ENCODE results near the gene ACTR8. TPM values are rescaled to one million over a fixed set of nuclear protein-coding genes. Genes with fewer than 3 reads are reported as not detected.
A peak's percentile ranks its signal among the peaks of the same experiment; 100 is the strongest.

The ACTR8 gene
- total and polyA plus RNA-seq, 10 donors = 10.5 to 33.7 (median 22.9) TPM

GRCh38 chr3:53884623-53885022 is 2.7 kb upstream of the ACTR8 start:
- intact Hi-C loops (cut with DNase I; ENCODE audit: low total_unique reads) = no loop called here
- 91 to 97% (median 96%) methylated on average over 11 of the region's 11 CpGs for WGBS, 5 donors
- Histone ChIP-seq H3K4me1 (peaks cover 16 to 57% (median 34%) of the 10 kb centered on the region in 6 donors), H3K4me3 (no peak overlapping the region), H3K9me3 (no peaks in the 10 kb centered on the region), H3K36me3 (peaks cover 2 to 59% (median 43%) of the 10 kb centered on the region in 6 donors), H3K27ac (no peak overlapping the region), H3K27me3 (replicated peaks in 1 of 7) (no peaks in the 10 kb centered on the region)
- no peak for DNase-seq
- no peak for TF ChIP-seq POLR2AphosphoS5 (IDR thresholded peaks at IDR 0.05)
- no peak for TF ChIP-seq POLR2A (IDR thresholded peaks at IDR 0.05)
- no peak for TF ChIP-seq CTCF (IDR thresholded peaks at IDR 0.05 in 8 of 11, conservative IDR thresholded peaks at IDR 0.05 in 3 of 11)

DNA sequence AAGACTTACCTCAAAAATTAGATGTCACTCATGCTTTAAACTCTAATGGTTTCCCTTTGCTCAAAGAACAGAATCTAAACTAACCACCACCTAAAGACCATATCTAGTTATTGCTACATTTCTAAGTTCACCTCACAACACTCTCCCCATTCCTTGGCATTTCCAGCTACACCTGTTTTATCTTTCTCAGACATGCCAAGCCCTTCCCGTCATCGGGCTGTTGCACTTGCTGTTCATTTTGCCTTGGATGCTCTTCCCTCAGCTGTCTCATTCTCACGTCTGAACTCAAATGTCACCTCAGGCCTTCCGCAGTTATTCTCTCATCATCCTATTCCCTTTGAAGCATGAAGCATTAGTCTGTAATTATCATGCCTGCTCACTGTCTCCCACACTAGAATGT is 1.1 kb upstream of the ACTR8 start:
- DNase-seq = no peak
- WGBS, 5 donors = 92 to 96% (median 94%) methylated on average over 4 of the region's 4 CpGs
- TF ChIP-seq CTCF (IDR thresholded peaks at IDR 0.05 in 8 of 11, conservative IDR thresholded peaks at IDR 0.05 in 3 of 11) (no peak), POLR2A (IDR thresholded peaks at IDR 0.05) (no peak), POLR2AphosphoS5 (IDR thresholded peaks at IDR 0.05) (no peak)
- Histone ChIP-seq H3K4me1 (peaks cover 11 to 47% (median 20%) of the 10 kb centered on the region in 6 donors), H3K36me3 (peaks cover 2 to 70% (median 54%) of the 10 kb centered on the region in 6 donors), H3K9me3 (no peaks in the 10 kb centered on the region), H3K27ac (no peak overlapping the region), H3K4me3 (no peak overlapping the region), H3K27me3 (replicated peaks in 1 of 7) (no peaks in the 10 kb centered on the region)
- intact Hi-C loops (cut with DNase I; ENCODE audit: low total_unique reads) = no loop called here

- intact Hi-C loops (cut with DNase I; ENCODE audit: low total_unique reads) = no loop called here
- H3K9me3 ChIP-seq = no peaks in the 10 kb centered on the region
- H3K4me3 ChIP-seq = peak overlapping the region; percentile 81 to 95 (median 90)
- no peaks in the 10 kb centered on the region for H3K27me3 ChIP-seq (replicated peaks in 1 of 7)
- peak overlapping the region in 3 of 8 donors; percentile 88 to 93 (median 93) for H3K27ac ChIP-seq
- DNase-seq = no peak
- peaks cover 2 to 70% (median 61%) of the 10 kb centered on the region in 6 donors for H3K36me3 ChIP-seq
- TF ChIP-seq POLR2AphosphoS5 (IDR thresholded peaks at IDR 0.05) (no peak), CTCF (IDR thresholded peaks at IDR 0.05 in 8 of 11, conservative IDR thresholded peaks at IDR 0.05 in 3 of 11) (no peak), POLR2A (IDR thresholded peaks at IDR 0.05) (no peak)
- 67 to 78% (median 75%) methylated on average over 10 of the region's 10 CpGs for WGBS, 5 donors
- H3K4me1 ChIP-seq = peaks cover 11 to 32% (median 16%) of the 10 kb centered on the region in 6 donors
These were observed 1.3 kb downstream of the ACTR8 start for GRCh38 chr3:53880396-53881345.

Data from spleen (tissue), 11 donors.